NCI-H1436 (cell line): ENCODE data around the gene DET1.
A peak's percentile ranks its signal among the peaks of the same experiment; 100 is the strongest.
"Not testable (repeated sequence)": the region's sequence is repeated elsewhere in the genome, so short reads cannot be mapped to it uniquely, and the experiment has no call there.

Source experiments
- DNase-seq: peaks from one replicate; lab custom pipeline; 2025; lab: John Stamatoyannopoulos, UW

The DET1 gene

DNA sequence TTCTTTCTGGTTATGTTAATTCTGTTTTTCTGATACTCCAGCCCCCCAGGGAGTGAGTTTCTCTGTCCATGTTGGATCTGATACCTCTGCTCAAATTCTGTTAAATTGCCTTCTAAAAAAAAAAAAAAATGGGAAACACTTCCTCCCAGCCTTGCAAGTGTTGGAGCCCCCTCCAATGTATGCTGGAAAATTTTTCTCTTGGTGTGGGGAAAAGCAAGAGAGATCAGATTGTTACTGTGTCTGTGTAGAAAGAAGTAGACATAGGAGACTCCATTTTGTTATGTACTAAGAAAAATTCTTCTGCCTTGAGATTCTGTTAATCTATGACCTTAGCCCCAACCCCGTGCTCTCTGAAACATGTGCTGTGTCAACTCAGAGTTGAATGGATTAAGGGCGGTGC lies 6.1 kb downstream of the DET1 start:
- not testable (repeated sequence) for DNase-seq

DNA sequence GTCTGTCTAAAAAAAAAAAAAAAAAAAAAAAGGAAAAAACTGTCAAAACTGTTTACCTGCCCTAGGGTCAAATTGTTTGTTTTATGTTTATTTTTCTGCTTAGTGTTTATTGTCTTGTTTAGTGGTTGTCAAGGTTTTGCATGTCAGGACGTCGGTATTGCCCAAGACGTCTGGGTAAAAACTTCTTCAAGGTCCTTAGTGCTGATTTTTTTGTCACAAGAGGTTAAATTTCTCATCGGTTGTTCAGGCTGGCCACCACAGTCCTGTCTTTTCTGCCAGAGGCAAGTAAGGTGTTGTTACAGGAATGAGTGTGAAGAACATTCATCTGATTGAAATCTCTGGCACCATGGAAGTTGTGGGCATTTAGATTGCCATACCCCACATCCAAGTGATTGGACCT lies 7.0 kb downstream of the DET1 start:
- DNase-seq: no peak

DNA sequence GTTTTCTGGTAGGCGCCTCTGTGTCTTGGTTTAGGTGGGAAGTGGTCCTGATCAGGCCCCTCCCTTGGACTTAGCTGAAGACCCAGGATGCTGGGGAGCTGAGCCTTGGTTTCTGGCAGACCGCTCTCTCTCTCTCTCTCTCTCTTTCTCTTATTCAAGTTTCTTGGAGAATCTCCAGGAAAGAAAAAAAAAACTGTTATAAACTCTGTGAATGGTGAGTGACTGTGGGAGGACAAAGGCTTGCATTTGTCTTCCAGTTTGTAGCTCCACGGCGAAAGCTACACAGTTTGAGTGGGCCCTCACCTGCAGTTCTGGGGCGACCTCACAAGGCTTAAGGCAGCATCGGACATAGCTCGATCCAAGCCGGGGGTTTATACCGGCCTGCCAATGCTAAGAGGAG lies 7.5 kb downstream of the DET1 start:
- DNase-seq: no peak

DNA sequence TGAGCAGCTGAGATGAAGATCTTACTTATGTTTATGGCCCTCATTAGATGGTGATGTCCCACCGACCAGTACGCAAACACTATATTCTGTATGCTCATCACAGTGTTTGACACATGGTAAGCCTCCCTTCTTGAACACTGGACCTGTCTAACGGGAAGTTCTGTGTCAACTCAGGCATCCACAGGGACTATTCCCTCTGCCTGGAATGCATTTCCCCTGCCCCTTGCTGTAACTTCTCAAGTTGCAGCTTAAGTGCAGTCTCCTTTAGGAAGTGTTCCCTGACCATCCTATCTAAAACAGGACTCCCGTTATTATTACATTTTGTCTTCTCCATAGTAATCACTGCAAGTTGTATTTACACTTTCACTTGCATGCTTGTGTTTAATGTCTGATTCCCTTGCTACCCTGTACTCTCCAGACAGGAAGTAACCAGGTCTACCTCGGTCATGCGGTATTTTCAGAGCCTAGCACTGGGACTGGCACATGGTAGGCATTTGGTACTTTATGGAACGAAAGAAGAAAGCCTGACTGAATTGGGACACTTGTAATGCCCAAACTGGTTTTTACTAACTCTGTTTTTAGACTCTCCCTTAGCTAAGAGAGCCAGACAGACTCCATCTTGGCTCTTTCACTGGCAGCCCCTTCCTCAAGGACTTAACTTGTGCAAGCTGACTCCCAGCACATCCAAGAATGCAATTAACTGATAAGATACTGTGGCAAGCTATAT lies 8.7 kb downstream of the DET1 start:
- DNase-seq: no peak

GRCh38 chr15:88535607-88536313 lies 10.7 kb downstream of the DET1 start:
- DNase-seq: no peak

GRCh38 chr15:88535100-88535499 lies 11.4 kb downstream of the DET1 start:
- no peak for DNase-seq

DNA sequence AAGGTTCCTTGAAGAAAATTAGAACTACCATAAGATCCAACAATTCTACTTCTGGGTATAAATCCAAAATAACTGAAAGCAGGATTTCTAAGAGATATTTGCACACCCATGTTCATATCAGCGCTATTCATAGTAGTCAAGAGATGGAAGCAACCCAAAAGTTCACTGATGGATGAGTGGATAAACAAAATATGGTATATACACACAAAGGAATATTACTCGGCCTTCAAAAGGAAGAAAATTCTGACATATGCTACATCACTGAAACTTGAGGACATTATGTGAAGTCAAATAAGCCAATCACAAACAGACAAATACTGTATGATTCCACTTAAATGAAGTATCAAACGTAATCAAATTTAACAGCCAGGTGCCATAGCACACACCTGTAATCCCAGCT lies 13.1 kb downstream of the DET1 start:
- no peak for DNase-seq

GRCh38 chr15:88529021-88529630 lies 17.4 kb downstream of the DET1 start:
- no peak for DNase-seq

GRCh38 chr15:88526247-88526879 lies 20.1 kb downstream of the DET1 start:
- DNase-seq: no peak

DNA sequence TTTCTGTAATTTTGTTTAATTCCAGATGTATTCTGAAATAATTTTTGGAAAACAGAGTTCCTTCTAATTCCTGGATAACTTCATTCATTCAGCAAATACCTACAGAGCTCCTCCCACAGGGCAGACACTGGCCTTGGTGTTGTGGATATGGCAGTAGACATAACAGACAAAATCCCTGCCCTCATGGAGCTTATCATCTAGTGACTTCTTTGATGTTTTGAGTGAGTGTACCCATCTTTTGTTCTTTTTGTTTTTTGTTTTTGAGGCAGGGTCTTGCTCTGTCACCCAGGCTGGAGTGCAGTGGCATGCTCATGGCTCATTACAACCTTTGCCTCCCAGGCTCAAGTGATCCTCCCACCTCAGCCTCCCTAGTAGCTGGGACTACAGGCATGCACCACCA lies 21.1 kb downstream of the DET1 start:
- DNase-seq: no peak

DNA sequence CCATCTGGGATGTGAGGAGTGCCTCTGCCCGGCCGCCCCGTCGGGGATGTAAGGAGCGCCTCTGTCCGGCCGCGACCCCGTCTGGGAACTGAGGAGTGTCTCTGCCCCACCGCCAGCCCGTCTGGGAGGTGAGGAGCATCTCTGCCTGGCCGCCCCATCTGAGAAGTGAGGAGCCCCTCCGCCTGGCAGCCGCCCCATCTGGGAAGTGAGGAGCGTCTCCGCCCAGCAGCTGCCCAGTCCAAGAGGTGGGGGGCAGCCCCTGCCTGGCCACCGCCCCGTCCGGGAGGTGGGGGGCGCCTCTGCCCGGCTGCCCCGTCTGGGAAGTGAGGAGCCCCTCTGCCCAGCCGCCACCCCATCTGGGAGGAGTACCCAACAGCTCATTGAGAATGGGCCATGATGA lies 22.4 kb downstream of the DET1 start:
- DNase-seq: not testable (repeated sequence)

GRCh38 chr15:88518903-88519302 lies 27.6 kb downstream of the DET1 start:
- DNase-seq: no peak

GRCh38 chr15:88513195-88513594 lies 33.3 kb downstream of the DET1 start:
- DNase-seq: no peak

DNA sequence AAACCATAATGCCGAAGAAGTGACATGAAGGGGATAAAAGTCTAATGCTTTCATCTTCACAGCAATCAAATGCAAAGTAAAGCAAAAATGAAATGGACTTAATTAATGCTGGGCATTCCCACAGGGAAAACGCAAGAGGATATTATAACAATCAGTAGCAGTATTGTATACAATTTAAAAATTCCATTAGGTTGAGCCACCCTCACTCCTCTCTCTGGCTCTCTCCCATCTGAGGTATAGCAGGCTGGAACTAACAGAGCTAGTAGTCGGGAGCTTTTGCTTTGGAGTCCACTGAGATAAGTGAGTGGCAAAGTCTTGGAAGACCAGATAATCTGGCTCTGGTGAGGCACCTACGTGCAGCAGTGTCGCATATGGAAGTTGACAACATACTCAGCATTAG lies 33.9 kb downstream of the DET1 start:
- no peak for DNase-seq

DNA sequence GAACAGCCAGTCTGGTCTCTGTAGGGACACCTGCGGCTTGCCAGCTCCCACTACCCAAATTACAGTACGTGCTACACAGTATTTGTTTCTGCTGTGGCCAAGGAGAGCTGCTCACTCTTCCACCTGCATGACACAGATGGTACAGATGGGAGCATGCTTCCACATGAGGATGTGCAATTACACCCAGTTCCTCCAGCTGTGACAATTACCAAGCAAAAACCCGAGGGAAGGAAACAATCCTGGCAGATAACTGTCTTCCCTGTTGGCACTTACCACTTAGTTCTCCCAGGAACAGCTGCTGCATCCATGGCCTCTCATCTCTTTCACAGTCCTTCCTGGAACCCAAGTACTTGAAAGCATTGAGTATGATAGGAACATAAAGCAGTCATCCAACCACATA lies 34.4 kb downstream of the DET1 start:
- no peak for DNase-seq

DNA sequence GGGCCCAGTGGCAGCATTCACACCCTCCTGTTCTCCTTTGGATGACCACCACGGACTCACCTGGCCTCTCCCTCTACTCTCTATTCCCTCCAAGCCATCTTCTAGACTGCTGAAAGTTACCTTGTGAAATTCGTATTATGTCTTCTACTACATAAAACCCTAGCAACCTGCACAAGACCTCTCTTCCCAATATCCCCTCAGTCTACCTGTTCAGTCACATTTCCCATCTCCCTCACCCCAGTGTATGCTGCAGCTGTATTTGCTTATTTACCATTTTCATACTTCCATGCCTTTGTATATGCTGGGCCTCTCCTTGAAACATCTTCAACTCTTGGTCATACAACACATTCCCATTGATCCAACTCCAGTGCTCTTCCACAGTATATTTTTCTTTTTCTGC lies 35.3 kb downstream of the DET1 start:
- DNase-seq: no peak

- no peak for DNase-seq
These were observed 36.5 kb downstream of the DET1 start for GRCh38 chr15:88509964-88510363.

GRCh38 chr15:88509321-88509720 lies 37.2 kb downstream of the DET1 start:
- no peak for DNase-seq

DNA sequence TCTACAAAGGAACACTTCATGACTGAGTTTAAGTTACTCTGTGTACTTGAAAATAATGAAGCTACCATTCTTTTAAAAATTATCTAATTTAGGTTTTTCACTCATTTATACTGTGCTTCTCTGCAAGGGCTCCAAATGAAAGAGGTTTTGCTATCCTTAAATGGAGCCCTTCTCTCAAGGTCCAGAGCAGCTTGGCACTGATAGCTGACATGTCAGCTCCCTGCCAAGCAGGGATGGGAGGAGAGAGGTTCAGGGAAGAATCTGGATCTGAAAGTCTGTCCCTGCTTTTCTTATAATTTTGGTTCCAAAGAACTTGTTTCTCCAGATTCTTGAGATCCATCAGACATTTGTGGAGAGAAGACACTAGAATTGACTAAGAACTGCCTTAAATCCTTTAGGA lies 39.9 kb downstream of the DET1 start:
- DNase-seq: no peak

DNA sequence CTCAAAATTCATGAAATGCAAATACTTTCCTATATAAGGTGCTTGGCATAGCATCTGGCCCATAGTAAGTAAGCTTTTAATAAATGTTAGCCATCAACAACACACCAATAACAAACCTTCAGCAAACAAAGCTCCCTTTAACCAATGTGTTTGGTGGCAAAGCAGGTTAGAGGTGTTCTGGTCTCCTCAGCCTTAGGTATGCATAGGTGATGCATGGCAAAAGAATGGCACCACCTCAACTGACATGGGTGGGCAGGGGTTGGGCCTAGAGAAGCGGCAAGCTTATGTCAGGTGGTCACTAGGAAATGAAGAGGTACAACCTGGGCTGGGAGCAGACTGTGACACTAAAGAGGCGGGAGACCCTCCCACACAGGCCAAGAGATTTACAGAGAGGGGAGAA lies 40.8 kb downstream of the DET1 start:
- no peak for DNase-seq

DNA sequence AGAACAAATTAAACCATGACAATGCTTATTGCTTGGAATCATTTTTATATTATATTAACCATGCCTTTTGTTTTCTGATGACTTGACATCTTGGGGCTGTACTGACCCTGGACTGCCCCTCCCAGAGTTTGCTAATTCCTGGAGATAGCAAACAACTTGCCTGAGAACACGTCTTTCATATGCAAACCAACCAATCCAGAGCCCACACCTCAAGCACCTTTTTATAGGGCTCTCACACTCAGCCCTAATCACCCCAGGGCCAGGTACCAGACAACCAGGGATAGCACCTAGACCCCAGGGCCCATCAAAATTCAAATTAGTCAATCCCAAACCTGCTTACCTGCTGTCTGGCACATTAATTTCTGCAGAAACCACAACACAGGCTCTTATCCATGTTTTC lies 42.0 kb downstream of the DET1 start:
- DNase-seq: no peak

GRCh38 chr15:88498996-88499395 lies 47.5 kb downstream of the DET1 start:
- DNase-seq: peak; percentile 42
